ENCODE measurements around the gene PGBD4.

DNA sequence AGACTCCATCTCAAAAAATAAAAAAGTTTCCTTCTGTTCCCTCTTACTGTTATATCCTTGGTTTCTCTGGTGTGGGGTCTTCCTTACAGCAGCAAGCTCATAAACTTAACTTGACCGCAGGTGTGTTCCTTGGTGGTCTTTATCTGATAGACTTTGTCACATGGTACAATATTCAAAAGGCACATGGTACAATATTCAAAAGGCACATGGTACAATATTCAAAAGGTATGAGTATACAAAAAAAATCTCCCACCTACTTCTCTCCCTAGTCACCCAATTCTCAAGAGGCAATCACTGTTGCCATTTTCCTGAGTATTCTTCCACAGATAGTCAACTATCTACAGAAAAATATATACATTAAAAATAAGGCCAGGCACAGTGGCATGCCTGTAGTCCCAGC is 4.5 kb downstream of the PGBD4 start:
- TF ChIP-seq, protein P1, sequence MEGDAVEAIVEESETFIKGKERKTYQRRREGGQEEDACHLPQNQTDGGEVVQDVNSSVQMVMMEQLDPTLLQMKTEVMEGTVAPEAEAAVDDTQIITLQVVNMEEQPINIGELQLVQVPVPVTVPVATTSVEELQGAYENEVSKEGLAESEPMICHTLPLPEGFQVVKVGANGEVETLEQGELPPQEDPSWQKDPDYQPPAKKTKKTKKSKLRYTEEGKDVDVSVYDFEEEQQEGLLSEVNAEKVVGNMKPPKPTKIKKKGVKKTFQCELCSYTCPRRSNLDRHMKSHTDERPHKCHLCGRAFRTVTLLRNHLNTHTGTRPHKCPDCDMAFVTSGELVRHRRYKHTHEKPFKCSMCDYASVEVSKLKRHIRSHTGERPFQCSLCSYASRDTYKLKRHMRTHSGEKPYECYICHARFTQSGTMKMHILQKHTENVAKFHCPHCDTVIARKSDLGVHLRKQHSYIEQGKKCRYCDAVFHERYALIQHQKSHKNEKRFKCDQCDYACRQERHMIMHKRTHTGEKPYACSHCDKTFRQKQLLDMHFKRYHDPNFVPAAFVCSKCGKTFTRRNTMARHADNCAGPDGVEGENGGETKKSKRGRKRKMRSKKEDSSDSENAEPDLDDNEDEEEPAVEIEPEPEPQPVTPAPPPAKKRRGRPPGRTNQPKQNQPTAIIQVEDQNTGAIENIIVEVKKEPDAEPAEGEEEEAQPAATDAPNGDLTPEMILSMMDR (IDR thresholded peaks at IDR 0.05) = no peak
- no peak for TF ChIP-seq POLR2A (IDR thresholded peaks at IDR 0.05)
